Erythroblast (primary cell): ENCODE measurements around the gene PLAAT2.
"Not testable (repeated sequence)": the region's sequence is repeated elsewhere in the genome, so short reads cannot be mapped to it uniquely, and the experiment has no call there.

ENCODE experiments used
- GATA1 ChIP-seq: IDR thresholded peaks from 2 replicates; pipeline ENCODE4 v1.6.1; 2011; ENCODE audit warnings: low read depth, mild to moderate bottlenecking, control low read depth, low read length, moderate library complexity
- POLR2A ChIP-seq: IDR thresholded peaks from 2 replicates; pipeline ENCODE4 v1.6.1; 2011; ENCODE audit warnings: mild to moderate bottlenecking, low read length

- not testable (repeated sequence) for TF ChIP-seq POLR2A, GATA1
Measured at GRCh38 chr11:63550156-63550700, 13.0 kb downstream of the PLAAT2 start.
